AG04450 (cell line): ENCODE measurements around the gene NRG3. TPM values are rescaled to one million over a fixed set of nuclear protein-coding genes. Genes with fewer than 3 reads are reported as not detected.

Source experiments
- CTCF ChIA-PET: fragments of 300-600, 350-600 bp; formaldehyde crosslinking; extraction: SDS; loops from one replicate; lab custom pipeline; 2022; ENCODE audit warnings: antibody characterized with exemption, inconsistent platforms; lab: Charles Lee
- POLR2A ChIA-PET: fragments of 350-600 bp; formaldehyde crosslinking; extraction: SDS; loops from one replicate; lab custom pipeline; 2021; ENCODE audit warnings: antibody characterized with exemption, inconsistent platforms; lab: Yijun Ruan, JAX
- DNase-seq: peaks from one replicate; pipeline ENCODE4 v3.0.0-alpha.2; 2011; ENCODE audit warnings: low read depth, low spot score
- H3K27ac ChIP-seq: one replicate; pipeline ENCODE4 v1.5.1; 2012; ENCODE audit warnings: low read depth, low read length, control low read depth
- H3K27me3 ChIP-seq: one replicate; pipeline ENCODE4 v1.6.0; 2012; ENCODE audit warnings: low read length; ENCODE audit not compliant: control insufficient read depth, insufficient read depth
- H3K4me3 ChIP-seq: 2 replicates; pipeline ENCODE4 v1.5.1; 2011; ENCODE audit warnings: mild to moderate bottlenecking, low read depth, low read length, control low read depth
- H3K9me3 ChIP-seq: 2 replicates; pipeline ENCODE4 v1.5.1; 2012; ENCODE audit warnings: low read length; ENCODE audit not compliant: control insufficient read depth, insufficient read depth
- polyA plus RNA-seq: library from polyadenylated mRNA; depleted of rRNA; stranded (reverse); fragments of >200 nt; gene quantifications from 2 replicates; pipeline ENCODE4 v1.2.3, GENCODE V29; 2011
- TF ChIP-seq, protein P1 (sequence below): IDR thresholded peaks from 2 replicates; pipeline ENCODE4 v1.5.1; 2011; ENCODE audit warnings: low read depth, low read length, control low read depth, inconsistent platforms

NRG3 gene
- polyA plus RNA-seq, 1 experiment: not detected

DNA sequence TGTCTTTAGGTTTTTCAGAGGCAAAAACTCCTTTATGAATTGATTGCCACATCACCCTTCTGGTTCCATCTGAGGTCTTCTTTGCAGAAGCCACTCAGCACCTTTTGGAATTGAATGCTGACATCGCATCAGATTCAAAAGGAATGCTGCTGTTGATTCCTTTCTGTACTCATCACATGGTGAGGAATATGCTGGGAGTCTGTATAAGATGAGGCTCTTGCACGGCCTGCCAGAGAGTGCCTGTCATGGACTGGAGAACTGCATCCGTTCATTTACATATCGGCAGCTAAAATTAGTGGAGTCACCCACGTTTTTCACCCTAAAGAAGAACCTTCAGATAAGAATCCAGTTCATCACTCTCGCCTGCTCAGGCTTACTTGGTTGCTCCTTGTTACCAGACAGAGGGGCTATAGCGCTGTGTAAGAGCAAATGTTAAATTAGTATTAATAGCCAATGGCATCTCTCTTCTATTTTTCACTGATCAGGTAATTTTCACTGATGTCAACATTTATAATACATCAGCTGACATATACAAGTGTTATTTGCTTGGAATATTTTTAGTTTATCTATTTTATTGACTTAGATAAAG, 14.3 kb downstream of the NRG3 start:
- DNase-seq: no peak
- Histone ChIP-seq H3K27me3 (no peaks in the 10 kb centered on the region), H3K27ac (no peak overlapping the region), H3K4me3 (no peak overlapping the region), H3K9me3 (peaks cover 14% of the 10 kb centered on the region; the same call in 1 of the 2 replicates)
- ChIA-PET POLR2A (no interaction called here), CTCF (no interaction called here)
- TF ChIP-seq, protein P1, sequence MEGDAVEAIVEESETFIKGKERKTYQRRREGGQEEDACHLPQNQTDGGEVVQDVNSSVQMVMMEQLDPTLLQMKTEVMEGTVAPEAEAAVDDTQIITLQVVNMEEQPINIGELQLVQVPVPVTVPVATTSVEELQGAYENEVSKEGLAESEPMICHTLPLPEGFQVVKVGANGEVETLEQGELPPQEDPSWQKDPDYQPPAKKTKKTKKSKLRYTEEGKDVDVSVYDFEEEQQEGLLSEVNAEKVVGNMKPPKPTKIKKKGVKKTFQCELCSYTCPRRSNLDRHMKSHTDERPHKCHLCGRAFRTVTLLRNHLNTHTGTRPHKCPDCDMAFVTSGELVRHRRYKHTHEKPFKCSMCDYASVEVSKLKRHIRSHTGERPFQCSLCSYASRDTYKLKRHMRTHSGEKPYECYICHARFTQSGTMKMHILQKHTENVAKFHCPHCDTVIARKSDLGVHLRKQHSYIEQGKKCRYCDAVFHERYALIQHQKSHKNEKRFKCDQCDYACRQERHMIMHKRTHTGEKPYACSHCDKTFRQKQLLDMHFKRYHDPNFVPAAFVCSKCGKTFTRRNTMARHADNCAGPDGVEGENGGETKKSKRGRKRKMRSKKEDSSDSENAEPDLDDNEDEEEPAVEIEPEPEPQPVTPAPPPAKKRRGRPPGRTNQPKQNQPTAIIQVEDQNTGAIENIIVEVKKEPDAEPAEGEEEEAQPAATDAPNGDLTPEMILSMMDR: no peak

DNA sequence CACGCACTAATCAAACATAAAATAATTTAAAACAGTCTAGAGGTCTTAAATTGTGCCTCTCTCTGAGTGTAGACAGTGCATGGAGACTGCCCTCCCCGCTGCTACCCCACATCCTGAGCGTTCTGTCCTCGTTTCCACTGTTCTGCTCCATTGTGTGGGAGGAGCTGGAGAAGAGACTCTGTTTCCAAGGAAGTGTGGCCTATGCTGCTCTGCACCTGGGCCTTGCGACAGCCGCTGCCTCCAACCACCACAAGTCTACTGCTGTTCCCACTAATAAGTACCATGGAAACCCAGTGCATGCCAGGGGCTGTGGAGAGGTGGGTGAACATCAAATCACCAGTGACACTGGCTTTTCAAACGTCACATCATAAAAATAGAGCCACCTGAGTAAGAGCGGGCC, 19.6 kb downstream of the NRG3 start:
- no peaks in the 10 kb centered on the region for H3K27me3 ChIP-seq
- ChIA-PET POLR2A (no interaction called here), CTCF (no interaction called here)
- peaks cover 18% of the 10 kb centered on the region for H3K9me3 ChIP-seq
- H3K27ac ChIP-seq: no peak overlapping the region
- H3K4me3 ChIP-seq: no peak overlapping the region
- TF ChIP-seq, protein P1: no peak
- DNase-seq: no peak

DNA sequence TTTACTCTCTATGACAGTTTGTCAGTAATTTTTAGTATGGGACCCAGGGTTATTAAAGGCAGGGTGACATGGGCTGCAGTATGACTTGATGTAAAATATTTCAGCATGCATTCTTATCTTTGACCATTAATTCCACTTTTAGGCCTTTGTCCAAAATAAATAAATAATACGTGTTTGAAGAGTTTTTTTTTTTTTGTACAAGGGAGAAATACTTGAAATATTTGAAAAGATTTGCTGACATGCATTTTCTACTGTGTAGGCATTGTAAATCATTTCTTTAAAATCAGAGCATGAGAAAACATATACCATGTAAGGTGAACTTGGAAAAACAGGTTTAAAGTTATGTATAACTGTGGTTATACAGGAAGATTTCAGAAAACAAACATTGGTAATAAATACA, 23.5 kb downstream of the NRG3 start:
- CTCF ChIA-PET: no interaction called here

DNA sequence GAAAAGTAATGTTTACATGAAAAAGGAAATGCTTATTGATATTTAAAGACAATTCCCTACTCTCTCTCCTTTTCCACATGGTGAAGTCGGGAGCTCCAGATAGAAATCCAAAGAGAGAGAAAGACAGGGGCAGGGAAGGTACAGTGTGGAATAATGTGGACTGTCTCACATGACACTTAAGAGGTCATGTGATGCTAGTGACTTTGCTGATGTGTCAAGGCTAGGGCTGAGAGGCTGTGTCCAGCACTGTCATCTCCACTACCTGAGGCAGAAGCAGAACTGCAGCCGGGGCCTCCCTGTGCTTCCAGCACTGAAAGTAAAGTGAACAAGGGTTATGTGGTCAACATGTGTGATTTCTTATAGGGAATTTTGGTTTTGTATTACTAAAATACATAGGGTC, 26.0 kb downstream of the NRG3 start:
- TF ChIP-seq, protein P1: no peak

More for the DNA sequence above, 23.5 kb downstream of the NRG3 start:
- POLR2A ChIA-PET: no interaction called here
- H3K9me3 ChIP-seq: peaks cover 15% of the 10 kb centered on the region
- TF ChIP-seq, protein P1: no peak
- no peak for DNase-seq
- no peak overlapping the region for H3K27ac ChIP-seq
- H3K4me3 ChIP-seq: no peak overlapping the region
- H3K27me3 ChIP-seq: no peaks in the 10 kb centered on the region

DNA sequence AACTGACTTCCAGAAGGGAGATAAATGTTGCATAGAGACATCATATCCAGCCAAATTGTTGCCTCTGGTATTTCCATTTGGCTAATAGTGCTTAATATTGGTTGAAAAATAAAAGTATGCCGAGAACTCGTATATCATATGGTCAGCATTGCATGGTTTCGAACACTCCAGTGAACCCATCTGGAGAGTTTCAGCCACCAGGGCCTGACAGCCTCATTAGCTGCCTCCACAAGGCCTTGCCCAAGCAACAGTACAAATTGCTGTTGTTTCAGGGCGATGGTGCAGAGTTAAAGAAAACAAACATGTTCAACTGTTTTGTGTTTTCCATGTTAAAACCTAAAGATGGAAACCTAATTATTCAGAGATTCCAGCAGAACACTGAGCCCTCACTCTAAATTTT, 28.5 kb downstream of the NRG3 start:
- Histone ChIP-seq H3K4me3 (no peak overlapping the region), H3K27me3 (no peaks in the 10 kb centered on the region), H3K9me3 (peaks cover 10% of the 10 kb centered on the region; the same call in 1 of the 2 replicates), H3K27ac (no peak overlapping the region)
- CTCF ChIA-PET: no interaction called here
- DNase-seq: no peak
- TF ChIP-seq, protein P1: no peak
- POLR2A ChIA-PET: no interaction called here

More for the DNA sequence above, 26.0 kb downstream of the NRG3 start:
- CTCF ChIA-PET: no interaction called here
- Histone ChIP-seq H3K4me3 (no peak overlapping the region), H3K27ac (no peak overlapping the region), H3K27me3 (no peaks in the 10 kb centered on the region), H3K9me3 (peaks cover 4% of the 10 kb centered on the region; the same call in 1 of the 2 replicates)
- POLR2A ChIA-PET: no interaction called here
- no peak for DNase-seq
